HL-60/S4 treated with retinoic acid at 250 ng/mL for 4 days and 3 days (cell line): ENCODE results near the gene CLSTN2.

Experiments
- in situ Hi-C: fragments of 300-500 bp; cut with MboI; formaldehyde crosslinking; loops from 2 replicates; pipeline ENCODE4 v1.7.0; 2022; ENCODE audit warnings: low sequenced_read_pairs

The CLSTN2 gene

DNA sequence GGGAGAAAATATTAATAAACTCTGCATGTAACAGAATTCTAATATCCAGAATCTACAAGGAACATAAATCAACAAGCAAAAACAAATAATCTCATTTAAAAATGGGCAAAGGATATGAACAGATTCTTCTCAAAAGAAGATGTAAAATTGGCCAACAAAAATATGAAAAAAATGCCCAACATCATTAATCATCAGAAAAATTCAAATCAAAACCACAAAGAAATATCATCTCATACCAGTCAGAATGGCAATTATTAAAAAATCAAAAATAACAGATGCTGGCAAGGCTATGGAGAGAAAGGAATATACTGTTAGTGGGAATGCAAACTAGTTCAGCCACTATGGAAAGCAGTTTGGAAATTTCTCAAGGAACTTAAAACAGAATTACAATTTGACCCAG is 592.2 kb downstream of the CLSTN2 start:
- in situ Hi-C loops, result no loop called here

- in situ Hi-C loops, result no loop called here
Measured at GRCh38 chr3:140529096-140529495, 594.1 kb downstream of the CLSTN2 start.

- in situ Hi-C loops, result no loop called here
Measured at GRCh38 chr3:140529558-140529957, 594.6 kb downstream of the CLSTN2 start.

- in situ Hi-C loops, result no loop called here
Measured at GRCh38 chr3:140530131-140530530, 595.1 kb downstream of the CLSTN2 start.

GRCh38 chr3:140530603-140531002 is 595.6 kb downstream of the CLSTN2 start:
- in situ Hi-C loops, result no loop called here

- in situ Hi-C loops, result no loop called here
Measured at GRCh38 chr3:140532793-140533330, 597.9 kb downstream of the CLSTN2 start.

DNA sequence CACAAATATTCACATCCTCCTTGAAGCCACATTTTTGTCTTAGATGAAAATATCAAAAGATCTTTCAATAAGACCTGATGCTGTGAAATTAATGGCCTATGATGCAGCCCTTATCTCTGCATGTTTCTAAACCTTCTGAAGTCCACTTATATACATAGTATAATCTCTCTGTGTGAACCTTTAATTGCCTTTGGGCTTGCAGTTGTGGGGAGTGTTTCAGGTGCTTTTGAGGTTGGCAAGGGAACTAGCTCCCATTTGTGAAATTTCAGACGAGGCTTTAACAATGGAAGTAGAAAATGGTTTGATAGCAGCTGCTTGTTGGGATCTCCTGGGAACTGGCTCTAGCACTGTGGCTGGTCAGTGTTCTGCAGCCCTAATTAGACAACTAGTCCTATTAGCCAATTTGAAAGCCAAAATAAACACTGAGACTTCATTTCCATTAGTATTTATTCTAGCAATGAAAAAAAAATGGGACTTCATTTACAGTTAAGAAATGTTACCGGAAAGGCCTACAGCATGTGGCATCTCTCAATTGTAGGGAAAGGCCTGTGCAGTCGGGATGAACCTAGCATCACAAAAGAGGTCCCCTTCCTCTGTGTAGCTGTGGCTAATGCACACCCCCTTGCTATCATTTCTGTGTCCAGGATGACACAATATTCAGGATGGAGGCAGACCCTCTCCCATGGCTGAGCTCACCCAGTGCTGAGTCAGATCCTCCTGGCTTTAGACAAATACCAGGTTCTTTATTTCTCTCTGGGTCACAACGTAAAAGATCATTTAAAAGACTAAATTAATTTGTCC is 602.1 kb downstream of the CLSTN2 start:
- in situ Hi-C loops, result no loop called here

DNA sequence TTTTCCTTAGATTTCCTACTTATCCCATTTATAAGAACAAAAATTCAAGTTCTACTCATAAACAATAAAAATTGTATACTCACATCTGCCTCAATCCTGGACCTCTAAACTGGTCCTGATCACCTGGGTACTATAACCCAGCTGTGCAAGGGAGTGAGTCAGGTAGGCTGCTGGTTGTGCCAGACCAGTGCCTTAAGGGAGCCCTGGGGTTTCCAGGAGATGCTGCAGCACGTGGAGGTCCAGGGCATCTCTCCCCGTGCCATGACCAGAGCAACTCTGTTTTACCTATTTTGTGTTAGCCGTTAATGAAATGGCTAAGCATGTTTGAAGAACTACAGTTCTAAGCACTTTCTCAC is 602.7 kb downstream of the CLSTN2 start:
- in situ Hi-C loops, result no loop called here

GRCh38 chr3:140540262-140540661 is 605.3 kb downstream of the CLSTN2 start:
- in situ Hi-C loops, result no loop called here

DNA sequence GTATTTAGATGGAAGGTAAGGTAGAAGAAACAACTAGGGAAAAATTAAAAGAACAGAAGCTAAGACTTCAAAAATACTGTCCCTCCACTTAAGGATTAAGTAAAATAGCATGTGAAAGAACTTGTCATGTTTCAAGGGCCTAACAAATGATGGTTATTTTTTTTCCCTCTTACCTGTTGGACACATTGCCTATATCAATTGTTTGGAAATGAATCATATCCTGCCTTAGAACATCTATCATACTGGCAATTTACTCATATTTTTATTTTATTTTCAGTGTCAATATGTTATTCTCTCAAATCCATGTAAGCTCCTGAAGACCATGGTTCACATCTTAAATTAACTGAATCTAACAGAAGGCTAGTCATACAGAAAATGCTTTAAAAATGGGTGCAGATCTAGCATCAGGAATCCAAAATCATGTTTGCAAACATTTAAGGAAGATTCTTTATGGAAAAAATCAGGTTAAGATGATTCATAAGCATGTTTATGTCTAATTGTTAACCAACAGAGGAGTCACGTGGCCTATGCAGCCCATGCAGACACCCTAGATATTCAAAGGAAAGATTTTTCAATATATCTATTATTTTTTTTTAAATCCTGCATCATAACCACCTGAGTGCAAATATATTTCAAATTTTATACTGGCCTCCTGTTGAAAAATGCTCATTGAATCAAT is 607.1 kb downstream of the CLSTN2 start:
- in situ Hi-C loops, result no loop called here

DNA sequence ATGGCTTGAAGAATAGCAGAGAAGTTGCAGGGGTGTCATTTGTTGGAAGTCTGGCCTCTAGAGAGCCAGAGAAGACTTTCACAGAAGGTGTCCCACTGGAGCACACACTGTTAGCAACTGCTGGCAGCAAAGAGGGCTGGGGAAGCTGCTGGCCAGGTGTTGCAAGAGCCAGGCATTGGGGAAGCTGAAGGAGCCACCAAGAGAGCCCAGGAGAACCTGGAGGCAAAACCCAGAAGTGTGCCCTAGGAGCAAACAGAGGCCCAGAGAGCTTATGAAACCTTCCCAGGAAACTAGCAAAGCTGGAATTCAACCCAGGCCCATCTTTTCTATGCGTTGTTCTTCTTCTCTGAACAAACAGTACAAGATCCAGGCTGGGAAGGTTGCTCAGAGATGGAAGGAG is 610.2 kb downstream of the CLSTN2 start:
- in situ Hi-C loops, result no loop called here

GRCh38 chr3:140545756-140546155 is 610.8 kb downstream of the CLSTN2 start:
- in situ Hi-C loops, result no loop called here

DNA sequence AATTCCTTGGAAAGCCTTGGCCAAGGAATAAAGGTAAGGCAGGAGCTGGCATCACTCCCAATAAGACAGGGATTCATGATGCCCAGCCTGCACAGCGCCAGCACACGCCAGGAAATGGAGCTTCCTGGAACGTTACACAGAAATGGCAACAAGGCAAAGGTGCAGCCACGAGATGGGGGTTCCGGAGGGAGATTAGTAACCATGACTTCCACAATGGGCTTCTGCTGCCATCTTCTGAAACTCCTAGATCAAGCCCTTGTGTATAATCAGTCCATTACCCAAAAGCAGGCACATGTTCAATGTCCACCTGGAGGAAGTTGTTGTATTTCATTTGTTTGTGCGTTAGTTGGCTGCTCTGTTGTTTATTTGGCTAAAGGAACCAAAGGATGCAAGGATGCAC is 611.7 kb downstream of the CLSTN2 start:
- in situ Hi-C loops, result no loop called here

DNA sequence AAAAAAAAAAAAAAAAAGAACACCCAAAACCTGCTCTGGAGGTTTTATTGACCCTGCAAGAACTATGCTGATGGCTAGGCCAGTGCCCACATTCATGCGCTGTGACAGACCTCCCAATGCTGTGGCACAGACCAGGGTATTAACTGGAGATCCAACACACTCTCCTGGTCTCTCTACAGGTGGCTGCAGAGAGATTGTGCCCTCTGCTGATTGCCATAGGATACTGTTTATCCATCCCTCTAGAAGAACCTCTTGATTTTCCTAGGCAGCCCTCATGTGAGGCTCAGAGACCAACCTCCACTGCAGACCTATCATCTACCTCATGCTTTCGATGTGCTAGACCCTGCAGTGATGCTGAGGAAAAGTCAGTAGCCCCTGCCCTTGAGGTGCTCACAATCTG is 617.4 kb downstream of the CLSTN2 start:
- in situ Hi-C loops, result no loop called here

DNA sequence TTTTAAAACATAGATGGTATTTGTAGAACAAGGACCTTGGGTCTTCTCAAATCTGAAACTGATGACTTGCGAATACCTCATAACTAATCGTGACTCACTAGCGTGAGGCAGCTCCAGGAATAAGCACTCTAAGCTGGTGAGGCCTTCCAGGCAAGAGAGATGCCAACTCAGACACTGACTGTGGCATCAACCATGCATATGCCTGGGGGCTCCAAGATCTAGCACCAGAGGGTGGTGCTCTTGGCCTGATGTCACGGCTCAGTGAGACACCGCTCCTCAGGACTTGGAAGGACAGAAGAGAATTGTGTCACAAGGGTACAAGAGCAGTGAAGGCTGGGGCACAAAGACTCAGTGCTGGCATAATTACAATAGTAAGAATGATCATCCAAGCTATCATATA is 617.9 kb downstream of the CLSTN2 start:
- in situ Hi-C loops, result no loop called here

DNA sequence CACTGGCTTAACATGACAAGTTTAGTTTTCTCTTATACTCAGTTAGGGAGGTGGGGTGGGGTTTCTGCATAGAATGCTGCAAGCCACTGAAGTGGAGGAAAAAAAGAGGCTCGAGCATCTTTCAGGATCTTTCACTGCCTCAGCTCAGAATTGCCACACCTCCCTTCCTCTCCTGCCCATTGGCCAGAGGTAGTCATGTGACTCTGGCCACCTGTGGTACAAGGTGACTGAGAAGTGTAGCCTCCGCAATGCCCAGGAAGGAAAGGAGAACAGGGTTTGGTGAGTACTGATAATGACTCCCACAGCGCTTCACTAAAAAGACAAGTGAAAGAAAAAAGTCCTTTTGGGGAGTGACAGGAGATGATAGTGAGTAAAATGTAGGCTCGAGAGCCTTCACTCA is 618.6 kb downstream of the CLSTN2 start:
- in situ Hi-C loops, result no loop called here

GRCh38 chr3:140555666-140556065 is 620.7 kb downstream of the CLSTN2 start:
- in situ Hi-C loops, result no loop called here

DNA sequence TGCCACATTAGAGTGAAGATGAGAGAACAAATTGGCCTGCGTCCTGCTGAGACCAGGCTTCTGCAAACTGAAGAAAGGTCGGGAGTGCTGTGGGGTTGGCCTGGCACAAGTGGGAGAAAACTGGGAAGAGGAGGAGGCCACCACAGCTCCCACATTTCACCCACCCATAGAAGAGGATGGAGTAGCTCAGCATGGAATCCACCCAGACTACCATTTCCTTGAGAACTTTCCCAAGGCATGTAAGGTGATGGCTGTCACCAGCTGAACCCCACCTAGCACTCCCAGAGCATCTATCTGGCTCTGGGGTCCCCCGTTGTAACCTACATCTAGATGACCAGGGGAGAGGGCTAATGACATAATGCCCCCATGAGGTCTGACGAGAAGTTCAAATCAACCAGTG is 622.5 kb downstream of the CLSTN2 start:
- in situ Hi-C loops, result no loop called here

DNA sequence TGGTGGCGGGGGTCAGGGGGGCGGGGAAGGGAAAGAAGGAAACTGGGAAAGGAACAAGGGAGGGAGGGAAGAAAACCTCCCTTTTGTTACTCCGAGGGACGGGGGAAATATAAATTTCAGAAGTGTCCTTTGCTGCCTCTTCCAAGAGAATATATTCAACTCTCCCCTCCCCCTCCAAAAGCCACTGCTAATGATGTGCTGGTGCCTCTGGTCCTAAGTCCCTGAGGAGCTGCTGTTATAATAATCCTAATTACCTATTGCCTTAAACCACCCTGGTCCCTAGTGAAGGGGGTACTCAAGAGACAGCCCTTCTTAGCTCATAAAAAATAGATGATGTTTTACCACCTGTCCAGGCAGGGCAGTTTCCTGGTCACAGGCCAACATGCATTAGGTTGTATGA is 624.6 kb downstream of the CLSTN2 start:
- in situ Hi-C loops, result no loop called here

- in situ Hi-C loops, result no loop called here
Measured at GRCh38 chr3:140563206-140563760, 628.3 kb downstream of the CLSTN2 start.

GRCh38 chr3:140568131-140568530 is 633.1 kb downstream of the CLSTN2 start:
- in situ Hi-C loops, result no loop called here
